ENCODE data around the gene ZNF274.
A peak's percentile ranks its signal among the peaks of the same experiment; 100 is the strongest.

DNA sequence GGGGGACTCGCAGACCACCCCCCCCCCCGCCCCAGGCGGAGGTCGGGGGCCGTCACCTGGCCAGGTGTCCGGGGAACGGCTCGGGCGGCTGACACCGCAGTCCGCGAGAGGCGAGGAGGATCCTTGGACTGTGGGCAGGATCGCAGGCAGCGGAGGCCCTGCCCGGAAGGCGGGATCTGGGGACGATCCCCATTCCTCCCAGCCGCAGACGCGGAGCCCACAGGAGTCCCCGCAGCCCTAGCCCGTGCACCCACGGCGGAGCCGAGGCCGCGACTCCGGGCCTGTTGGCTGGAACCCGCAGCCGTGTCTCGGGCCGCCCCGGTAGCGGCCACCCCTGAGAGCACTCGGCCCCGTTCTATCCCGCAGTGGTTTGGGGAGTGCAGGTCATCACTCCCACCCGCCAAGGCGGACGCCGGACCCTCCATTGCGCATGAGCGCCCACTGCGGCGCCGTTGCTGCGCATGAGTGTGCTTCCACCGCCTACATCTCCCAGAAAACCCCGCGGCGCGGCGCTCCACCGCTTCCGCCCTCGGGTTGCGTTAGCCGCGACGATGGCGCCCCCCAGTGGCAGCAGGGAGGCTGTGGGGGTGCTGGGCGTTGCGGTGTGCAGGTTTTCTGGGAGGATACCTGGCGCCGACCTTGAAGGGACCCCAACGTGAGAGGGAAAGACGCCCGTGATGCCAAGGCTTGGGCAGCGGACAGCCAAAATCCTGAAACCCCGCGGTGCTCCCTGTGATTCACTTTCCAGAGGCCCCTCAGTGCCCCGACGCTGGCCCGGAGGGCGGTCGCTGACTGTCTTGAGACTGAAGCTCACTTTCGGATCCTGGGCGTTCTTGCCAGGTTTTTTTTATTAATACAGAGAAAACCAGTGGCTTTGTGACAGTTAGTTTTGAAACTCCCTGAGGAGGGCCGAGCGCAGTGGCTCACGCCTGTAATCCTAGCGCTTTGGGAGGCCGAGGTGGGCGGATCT, 27.9 kb upstream of the ZNF274 start:
- TF ChIP-seq, protein P1, sequence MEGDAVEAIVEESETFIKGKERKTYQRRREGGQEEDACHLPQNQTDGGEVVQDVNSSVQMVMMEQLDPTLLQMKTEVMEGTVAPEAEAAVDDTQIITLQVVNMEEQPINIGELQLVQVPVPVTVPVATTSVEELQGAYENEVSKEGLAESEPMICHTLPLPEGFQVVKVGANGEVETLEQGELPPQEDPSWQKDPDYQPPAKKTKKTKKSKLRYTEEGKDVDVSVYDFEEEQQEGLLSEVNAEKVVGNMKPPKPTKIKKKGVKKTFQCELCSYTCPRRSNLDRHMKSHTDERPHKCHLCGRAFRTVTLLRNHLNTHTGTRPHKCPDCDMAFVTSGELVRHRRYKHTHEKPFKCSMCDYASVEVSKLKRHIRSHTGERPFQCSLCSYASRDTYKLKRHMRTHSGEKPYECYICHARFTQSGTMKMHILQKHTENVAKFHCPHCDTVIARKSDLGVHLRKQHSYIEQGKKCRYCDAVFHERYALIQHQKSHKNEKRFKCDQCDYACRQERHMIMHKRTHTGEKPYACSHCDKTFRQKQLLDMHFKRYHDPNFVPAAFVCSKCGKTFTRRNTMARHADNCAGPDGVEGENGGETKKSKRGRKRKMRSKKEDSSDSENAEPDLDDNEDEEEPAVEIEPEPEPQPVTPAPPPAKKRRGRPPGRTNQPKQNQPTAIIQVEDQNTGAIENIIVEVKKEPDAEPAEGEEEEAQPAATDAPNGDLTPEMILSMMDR (conservative IDR thresholded peaks at IDR 0.05): peak; percentile 99
- TF ChIP-seq EZH2 (IDR thresholded peaks at IDR 0.05; ENCODE audit: low read depth): no peak
